Fibroblast of lung (primary cell): ENCODE data around the gene XPR1.

Source experiments
- EZH2 ChIP-seq: IDR thresholded peaks from 2 replicates; pipeline ENCODE4 v1.5.1; 2012; ENCODE audit warnings: low read length, control low read depth, mild to moderate bottlenecking; ENCODE audit errors: missing control alignments
- TF ChIP-seq, protein P1 (sequence below), 2 donors: IDR thresholded peaks in 1 of 2; conservative IDR thresholded peaks in 1 of 2; 1 replicate in 1 of 2; 2 replicates in 1 of 2; pipeline ENCODE4 v1.5.1; 2011 to 2012; ENCODE audit warnings: low read length in 2 of 2, control low read depth in 1 of 2, inconsistent platforms in 1 of 2, low read depth in 1 of 2, mild to moderate bottlenecking in 1 of 2

DNA sequence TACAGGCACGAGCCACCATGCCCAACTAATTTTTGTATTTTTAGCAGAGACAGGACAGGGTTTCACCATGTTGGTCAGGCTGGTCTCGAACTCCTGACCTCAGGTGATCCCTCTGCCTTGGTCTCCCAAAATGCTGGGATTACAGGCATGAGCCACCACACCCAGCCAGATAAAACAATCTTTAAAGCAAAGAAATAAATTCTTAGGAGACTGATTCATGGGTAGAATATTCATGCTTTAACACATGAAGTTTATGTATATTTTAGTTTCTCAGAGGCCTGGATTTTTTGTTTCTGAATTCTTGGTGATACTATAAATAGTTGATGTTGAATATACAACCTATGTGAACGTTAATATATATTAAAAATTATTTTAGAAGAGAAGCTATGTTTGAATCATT, 153.5 kb downstream of the XPR1 start:
- TF ChIP-seq, protein P1, sequence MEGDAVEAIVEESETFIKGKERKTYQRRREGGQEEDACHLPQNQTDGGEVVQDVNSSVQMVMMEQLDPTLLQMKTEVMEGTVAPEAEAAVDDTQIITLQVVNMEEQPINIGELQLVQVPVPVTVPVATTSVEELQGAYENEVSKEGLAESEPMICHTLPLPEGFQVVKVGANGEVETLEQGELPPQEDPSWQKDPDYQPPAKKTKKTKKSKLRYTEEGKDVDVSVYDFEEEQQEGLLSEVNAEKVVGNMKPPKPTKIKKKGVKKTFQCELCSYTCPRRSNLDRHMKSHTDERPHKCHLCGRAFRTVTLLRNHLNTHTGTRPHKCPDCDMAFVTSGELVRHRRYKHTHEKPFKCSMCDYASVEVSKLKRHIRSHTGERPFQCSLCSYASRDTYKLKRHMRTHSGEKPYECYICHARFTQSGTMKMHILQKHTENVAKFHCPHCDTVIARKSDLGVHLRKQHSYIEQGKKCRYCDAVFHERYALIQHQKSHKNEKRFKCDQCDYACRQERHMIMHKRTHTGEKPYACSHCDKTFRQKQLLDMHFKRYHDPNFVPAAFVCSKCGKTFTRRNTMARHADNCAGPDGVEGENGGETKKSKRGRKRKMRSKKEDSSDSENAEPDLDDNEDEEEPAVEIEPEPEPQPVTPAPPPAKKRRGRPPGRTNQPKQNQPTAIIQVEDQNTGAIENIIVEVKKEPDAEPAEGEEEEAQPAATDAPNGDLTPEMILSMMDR (conservative IDR thresholded peaks at IDR 0.05 in 1 of 2, IDR thresholded peaks at IDR 0.05 in 1 of 2; ENCODE audit: low read depth in 1 of 2, low read length in 2 of 2), result no peak
- no peak for TF ChIP-seq EZH2
